ENCODE results near the gene RNF208. TPM values are rescaled to one million over a fixed set of nuclear protein-coding genes. Genes with fewer than 3 reads are reported as not detected.

RNF208 gene, protein sequence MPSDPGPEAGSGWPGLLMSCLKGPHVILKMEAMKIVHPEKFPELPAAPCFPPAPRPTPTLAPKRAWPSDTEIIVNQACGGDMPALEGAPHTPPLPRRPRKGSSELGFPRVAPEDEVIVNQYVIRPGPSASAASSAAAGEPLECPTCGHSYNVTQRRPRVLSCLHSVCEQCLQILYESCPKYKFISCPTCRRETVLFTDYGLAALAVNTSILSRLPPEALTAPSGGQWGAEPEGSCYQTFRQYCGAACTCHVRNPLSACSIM
- 1 to 10 TPM; 4.9 to 7.5 TPM for total RNA-seq
- polyA plus RNA-seq (ENCODE audit: insufficient read length in 6 of 6) = 1 to 10 TPM; 4.0 to 7.8 (median 5.9) TPM
- long read RNA-seq, donor 1, transcript RNF208-201 (1 exons, 1,077 nt) = major isoform, 6 of 6 reads
- long read RNA-seq, donor 1, partial matches to known transcripts = 0 of 6 reads
- long read RNA-seq, donor 1, other reads (novel, unspliced or antisense) = 0 of 6 reads
- long read RNA-seq, donor 2, transcript RNF208-201 (1 exons, 1,077 nt) = major isoform, 13 of 19 reads
- long read RNA-seq, donor 2, partial matches to known transcripts = 6 of 19 reads
- long read RNA-seq, donor 2, other reads (novel, unspliced or antisense) = 0 of 19 reads
- long read RNA-seq, donor 3, transcript RNF208-201 (1 exons, 1,077 nt) = major isoform, 6 of 6 reads
- long read RNA-seq, donor 3, partial matches to known transcripts = 0 of 6 reads
- long read RNA-seq, donor 3, other reads (novel, unspliced or antisense) = 0 of 6 reads
- long read RNA-seq, donor 4, partial matches to known transcripts = 0 of 1 reads
- long read RNA-seq, donor 4, other reads (novel, unspliced or antisense) = 0 of 1 reads
- long read RNA-seq, donor 5, partial matches to known transcripts = 0 of 4 reads
- long read RNA-seq, donor 5, other reads (novel, unspliced or antisense) = 0 of 4 reads
- long read RNA-seq, donor 6 = 0 reads
- long read RNA-seq, donor 7, partial matches to known transcripts = 0 of 2 reads
- long read RNA-seq, donor 7, other reads (novel, unspliced or antisense) = 0 of 2 reads
- long read RNA-seq, donor 8, partial matches to known transcripts = 0 of 4 reads
- long read RNA-seq, donor 8, other reads (novel, unspliced or antisense) = 0 of 4 reads
- long read RNA-seq, donor 9 = 0 reads
- long read RNA-seq, donor 10, partial matches to known transcripts = 0 of 1 reads
- long read RNA-seq, donor 10, other reads (novel, unspliced or antisense) = 0 of 1 reads
- long read RNA-seq, donor 11, transcript RNF208-201 (1 exons, 1,077 nt) = major isoform, 34 of 58 reads
- long read RNA-seq, donor 11, partial matches to known transcripts = 0 of 58 reads
- long read RNA-seq, donor 11, other reads (novel, unspliced or antisense) = 24 of 58 reads
- long read RNA-seq, donor 12, transcript RNF208-201 (1 exons, 1,077 nt) = major isoform, 5 of 5 reads
- long read RNA-seq, donor 12, partial matches to known transcripts = 0 of 5 reads
- long read RNA-seq, donor 12, other reads (novel, unspliced or antisense) = 0 of 5 reads

DNA sequence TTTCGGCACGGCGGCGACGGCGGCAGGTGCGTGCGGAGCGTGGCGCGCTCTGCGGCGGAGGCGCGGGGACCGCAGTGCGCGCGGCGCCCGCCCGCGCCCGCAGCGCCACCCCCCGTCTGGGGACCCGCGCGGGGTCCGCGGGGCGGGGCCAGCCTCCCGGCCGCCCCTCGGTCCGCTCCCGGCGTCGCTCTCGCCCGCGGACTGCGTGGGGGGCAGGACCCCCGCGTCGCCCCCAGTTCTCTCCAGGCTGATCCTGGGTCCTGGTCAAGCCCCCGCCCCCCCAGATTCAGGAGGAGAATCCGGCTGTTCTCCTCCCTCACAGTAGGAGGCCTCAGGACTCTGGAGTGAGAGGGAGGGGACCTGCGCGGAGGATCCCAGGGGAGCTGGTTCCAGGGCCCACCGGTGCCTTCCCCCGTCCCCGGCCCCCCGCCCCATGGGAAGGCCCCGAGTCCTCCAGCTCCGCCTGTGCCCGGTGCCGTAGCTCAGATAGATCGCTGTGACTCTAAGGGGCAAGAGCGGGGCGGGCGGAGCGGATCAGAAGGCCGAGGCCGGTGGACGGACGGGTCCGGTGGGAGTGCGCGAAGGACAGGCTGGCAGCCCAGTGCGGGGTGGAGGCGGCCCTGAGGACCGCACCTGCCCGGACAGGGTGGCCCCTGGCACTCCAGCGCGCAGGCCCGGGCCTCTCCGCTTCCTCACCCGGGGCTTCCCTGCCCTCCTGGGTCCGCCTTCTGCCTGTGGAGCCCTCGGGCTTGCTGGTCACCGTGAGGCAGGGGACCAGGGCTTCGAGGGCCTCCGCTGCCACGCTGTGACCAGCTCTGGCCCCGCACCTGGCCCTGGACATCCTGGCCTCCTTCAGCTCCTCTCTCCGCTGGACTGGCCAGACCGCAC is at the start of gene RNF208:
Gene RNF208 (minus strand): TSS at position 51 of the 888 bp plus-strand sequence. CDS start 1,028 bp downstream, outside the sequence.
- ATAC-seq (peak; percentile 2), DNase-seq (no peak)
- Histone ChIP-seq H3K9me3 (no peaks in the 10 kb centered on the region), H3K4me3 (peak within 1 kb of the TSS; percentile 47 to 70), H3K36me3 (no peaks in the 10 kb centered on the region), H3K27ac (peak within 1 kb of the TSS; percentile 86 to 90), H3K4me1 (peaks cover 17 to 63% of the 10 kb centered on the region in 2 donors), H3K27me3 (peaks cover 0 to 29% of the 10 kb centered on the region in 2 donors)
- intact Hi-C loops (cut with DNase I) = no loop called here
- TF ChIP-seq, protein P1, sequence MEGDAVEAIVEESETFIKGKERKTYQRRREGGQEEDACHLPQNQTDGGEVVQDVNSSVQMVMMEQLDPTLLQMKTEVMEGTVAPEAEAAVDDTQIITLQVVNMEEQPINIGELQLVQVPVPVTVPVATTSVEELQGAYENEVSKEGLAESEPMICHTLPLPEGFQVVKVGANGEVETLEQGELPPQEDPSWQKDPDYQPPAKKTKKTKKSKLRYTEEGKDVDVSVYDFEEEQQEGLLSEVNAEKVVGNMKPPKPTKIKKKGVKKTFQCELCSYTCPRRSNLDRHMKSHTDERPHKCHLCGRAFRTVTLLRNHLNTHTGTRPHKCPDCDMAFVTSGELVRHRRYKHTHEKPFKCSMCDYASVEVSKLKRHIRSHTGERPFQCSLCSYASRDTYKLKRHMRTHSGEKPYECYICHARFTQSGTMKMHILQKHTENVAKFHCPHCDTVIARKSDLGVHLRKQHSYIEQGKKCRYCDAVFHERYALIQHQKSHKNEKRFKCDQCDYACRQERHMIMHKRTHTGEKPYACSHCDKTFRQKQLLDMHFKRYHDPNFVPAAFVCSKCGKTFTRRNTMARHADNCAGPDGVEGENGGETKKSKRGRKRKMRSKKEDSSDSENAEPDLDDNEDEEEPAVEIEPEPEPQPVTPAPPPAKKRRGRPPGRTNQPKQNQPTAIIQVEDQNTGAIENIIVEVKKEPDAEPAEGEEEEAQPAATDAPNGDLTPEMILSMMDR (IDR thresholded peaks at IDR 0.05) = no peak

DNA sequence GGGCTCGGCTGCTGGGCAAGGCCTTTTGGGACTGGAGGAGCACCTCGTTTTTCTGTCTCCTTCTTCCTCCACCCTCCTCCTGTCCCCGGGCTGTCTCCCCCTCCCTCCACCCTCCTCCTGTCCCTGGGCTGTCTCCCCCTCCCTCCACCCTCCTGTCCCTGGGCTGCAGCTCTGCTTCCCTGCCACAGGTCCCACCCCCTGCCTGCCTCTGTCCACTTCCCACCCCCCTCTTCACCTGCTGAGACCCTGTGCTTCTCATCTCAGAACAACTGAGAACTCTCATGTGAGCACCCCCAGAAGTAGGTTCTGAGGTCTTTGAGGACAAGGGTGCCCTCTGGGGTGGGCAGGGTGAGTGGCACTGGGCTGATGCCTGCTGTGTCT is 49.6 kb upstream of the RNF208 start:
- Histone ChIP-seq H3K9me3 (no peaks in the 10 kb centered on the region), H3K4me3 (no peak overlapping the region), H3K27me3 (no peaks in the 10 kb centered on the region), H3K36me3 (peaks cover 0 to 55% of the 10 kb centered on the region in 2 donors), H3K4me1 (peaks cover 30 to 57% of the 10 kb centered on the region in 2 donors), H3K27ac (no peak overlapping the region)
- DNase-seq = no peak
- TF ChIP-seq, protein P1 (IDR thresholded peaks at IDR 0.05) = no peak
- ATAC-seq = no peak
- intact Hi-C loops (cut with DNase I) = no loop called here

DNA sequence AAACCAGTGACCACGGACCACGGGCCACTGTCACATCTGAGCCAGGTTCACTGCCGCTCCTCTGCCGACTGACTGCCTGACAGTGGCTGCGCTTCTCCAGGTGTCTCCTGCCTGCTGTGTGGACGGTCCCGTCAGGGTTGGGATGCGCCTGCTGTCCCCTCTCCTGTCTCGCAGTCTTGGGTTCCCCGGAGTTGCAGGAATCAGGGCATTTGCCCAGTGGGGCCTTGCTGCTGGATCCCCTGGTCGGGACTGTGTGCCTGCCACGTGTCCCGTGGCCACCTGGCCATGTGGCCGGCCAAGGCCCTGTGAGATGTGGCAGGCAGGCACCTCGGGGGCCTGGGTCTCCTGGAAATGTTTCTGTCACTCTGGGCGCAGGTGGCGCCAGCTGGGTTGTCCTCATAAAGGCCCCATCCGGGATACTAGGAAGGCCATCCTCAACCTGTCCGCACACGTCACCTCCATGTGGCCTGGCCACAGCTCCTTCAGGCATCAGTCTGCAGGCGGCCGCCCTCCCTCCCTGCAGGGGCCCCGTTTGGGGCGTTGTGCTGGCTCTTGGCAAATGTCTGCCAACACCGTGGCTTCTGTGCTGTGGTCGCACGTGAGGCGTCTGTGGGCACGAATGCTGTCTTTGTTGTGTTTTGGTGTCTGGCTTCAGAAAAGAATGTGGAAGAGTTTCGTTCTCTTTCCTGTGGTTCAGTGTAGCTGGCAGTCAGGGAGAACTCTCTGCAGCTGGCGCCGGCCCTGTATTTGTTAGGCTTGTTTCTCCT is 49.1 kb upstream of the RNF208 start:
- no peak overlapping the region for H3K27ac ChIP-seq
- peaks cover 24 to 51% of the 10 kb centered on the region in 2 donors for H3K4me1 ChIP-seq
- H3K4me3 ChIP-seq = no peak overlapping the region
- ATAC-seq = no peak
- H3K27me3 ChIP-seq = no peaks in the 10 kb centered on the region
- peaks cover 0 to 60% of the 10 kb centered on the region in 2 donors for H3K36me3 ChIP-seq
- peak in 1 of 4 donors; percentile 41 for DNase-seq
- intact Hi-C loops (cut with DNase I) = no loop called here
- H3K9me3 ChIP-seq = no peaks in the 10 kb centered on the region
- TF ChIP-seq, protein P1 (IDR thresholded peaks at IDR 0.05) = no peak
